HCT116 (cell line): ENCODE results near the gene NEDD4L. TPM values are rescaled to one million over a fixed set of nuclear protein-coding genes. Genes with fewer than 3 reads are reported as not detected.

Source experiments
- ATAC-seq: fragments of 200-7000 bp; cut with Tn5 transposase; 2 replicates; pipeline ENCODE4 v1.9.1; 2020; ENCODE audit warnings: mild to moderate bottlenecking, moderate library complexity
- BruUV-seq: library from RNA; stranded (reverse); fragments of 400-500 nt; replicated peaks from 2 replicates; lab custom pipeline; 2021; lab: Mats Ljungman, UMichigan
- CTCF ChIA-PET: fragments of 300-600 bp; sonication (Branson Sonifier 250); formaldehyde crosslinking; loops from one replicate; lab custom pipeline; 2021; ENCODE audit warnings: antibody characterized with exemption; lab: Charles Lee
- POLR2A ChIA-PET: fragments of 300-600, 350-600 bp; sonication (Branson Sonifier 250); formaldehyde crosslinking; loops from one replicate; lab custom pipeline; 2021; ENCODE audit warnings: antibody characterized with exemption; lab: Charles Lee
- RAD21 ChIA-PET, 2 experiments: fragments of 300-600 bp; sonication (Branson Sonifier 250); formaldehyde crosslinking; loops; one replicate each; lab custom pipeline; 2023; ENCODE audit warnings: low total read pairs in 2 of 2; ENCODE audit not compliant: uncharacterized antibody in 2 of 2, unreplicated experiment in 2 of 2, low non-redundant PET in 1 of 2; lab: Charles Lee
- DNase-seq: peaks from one replicate; pipeline ENCODE4 v3.0.0-alpha.2; 2010; ENCODE audit warnings: low read depth, low spot score
- H2AFZ ChIP-seq: fragments of 200-600 bp; shearing (Covaris generic), sonication (generic); 2 replicates; pipeline ENCODE4 v1.6.1; 2017; ENCODE audit warnings: low read depth, mixed run types, mixed read lengths, antibody characterized with exemption, low read length; ENCODE audit not compliant: poor library complexity, severe bottlenecking
- H3K27ac ChIP-seq: 2 replicates; pipeline ENCODE4 v1.5.1; 2012; ENCODE audit warnings: low read depth, low read length
- H3K27me3 ChIP-seq: fragments of 200-600 bp; sonication (generic); 2 replicates; pipeline ENCODE4 v1.6.1; 2016; ENCODE audit warnings: mixed run types, low read length, mixed read lengths; ENCODE audit not compliant: insufficient read depth
- H3K36me3 ChIP-seq, 2 experiments: fragments of 200-500 bp in 1 of 2; fragments of 200-600 bp in 1 of 2; sonication (Bioruptor generic) in 1 of 2; sonication (generic) in 1 of 2; 2 replicates each; pipeline versions ENCODE4 v1.5.1 to v1.6.1; 2014 to 2016; ENCODE audit warnings: low read length in 2 of 2, inconsistent platforms in 1 of 2, mixed read lengths in 1 of 2, mixed run types in 1 of 2; ENCODE audit not compliant: insufficient read depth in 2 of 2, control insufficient read depth in 1 of 2
- H3K4me1 ChIP-seq, 2 experiments: fragments of 200-600 bp in 1 of 2; sonication (generic) in 1 of 2; 2 replicates each; pipeline versions ENCODE4 v1.5.1 to v1.6.1; 2012 to 2017; ENCODE audit warnings: low read length in 2 of 2, inconsistent platforms in 1 of 2, mild to moderate bottlenecking in 1 of 2, mixed read lengths in 1 of 2, mixed run types in 1 of 2, moderate library complexity in 1 of 2; ENCODE audit not compliant: insufficient read depth in 2 of 2, control insufficient read depth in 1 of 2
- H3K4me2 ChIP-seq: fragments of 200-600 bp; sonication (generic); 2 replicates; pipeline ENCODE4 v1.6.1; 2017; ENCODE audit warnings: mixed run types, low read length, mixed read lengths
- H3K4me3 ChIP-seq, 2 experiments: fragments of 200-600 bp in 1 of 2; sonication (generic) in 1 of 2; replicated peaks in 1 of 2; 2 replicates each; pipeline ENCODE4 v1.5.1; 2011 to 2016; ENCODE audit warnings: low read length in 2 of 2, control low read depth in 1 of 2, low read depth in 1 of 2, mild to moderate bottlenecking in 1 of 2, mixed read lengths in 1 of 2, mixed run types in 1 of 2
- H3K79me2 ChIP-seq: fragments of 200-600 bp; sonication (generic); 2 replicates; pipeline ENCODE4 v1.6.1; 2017; ENCODE audit warnings: mild to moderate bottlenecking, mixed run types, low read length, moderate library complexity, mixed read lengths; ENCODE audit not compliant: insufficient read depth
- H3K9ac ChIP-seq: fragments of 200-600 bp; sonication (generic); 2 replicates; pipeline ENCODE4 v1.6.1; 2016; ENCODE audit warnings: low read length, mixed read lengths
- H3K9me2 ChIP-seq: fragments of 200-600 bp; sonication (generic), shearing (Covaris generic); 2 replicates; pipeline ENCODE4 v1.6.1; 2017; ENCODE audit warnings: mixed run types, mild to moderate bottlenecking, moderate library complexity; ENCODE audit not compliant: insufficient read depth
- H3K9me3 ChIP-seq, 2 experiments: fragments of 200-500 bp in 1 of 2; fragments of 200-600 bp in 1 of 2; sonication (Bioruptor generic) in 1 of 2; sonication (generic) in 1 of 2; 2 replicates each; pipeline ENCODE4 v1.6.1; 2014 to 2017; ENCODE audit warnings: low read length in 2 of 2, mixed read lengths in 2 of 2, inconsistent platforms in 1 of 2, low read depth in 1 of 2, mild to moderate bottlenecking in 1 of 2, mixed run types in 1 of 2, moderate library complexity in 1 of 2; ENCODE audit not compliant: control insufficient read depth in 1 of 2, insufficient read depth in 1 of 2
- H4K20me1 ChIP-seq: fragments of 200-600 bp; sonication (generic), shearing (Covaris generic); 2 replicates; pipeline ENCODE4 v1.6.1; 2017; ENCODE audit warnings: mixed run types, mild to moderate bottlenecking, moderate library complexity; ENCODE audit not compliant: insufficient read depth
- CBX3 ChIP-seq: IDR thresholded peaks from 2 replicates; pipeline ENCODE4 v1.6.1; 2012; ENCODE audit warnings: low read depth
- CEBPB ChIP-seq: IDR thresholded peaks from 2 replicates; pipeline ENCODE4 v1.6.1; 2012; ENCODE audit warnings: low read depth
- JUND ChIP-seq: IDR thresholded peaks from 2 replicates; pipeline ENCODE4 v1.6.1; 2012
- POLR2AphosphoS5 ChIP-seq: IDR thresholded peaks from 2 replicates; pipeline ENCODE4 v1.6.1; 2011; ENCODE audit warnings: mild to moderate bottlenecking, low read depth, low read length, moderate library complexity
- RAD21 ChIP-seq: IDR thresholded peaks from 2 replicates; pipeline ENCODE4 v1.6.1; 2012; ENCODE audit warnings: low read depth, mild to moderate bottlenecking
- YY1 ChIP-seq: IDR thresholded peaks from 2 replicates; pipeline ENCODE4 v1.6.1; 2011; ENCODE audit warnings: low read length, low read depth, moderate library complexity, mild to moderate bottlenecking; ENCODE audit not compliant: insufficient replicate concordance; ENCODE audit errors: extremely low read depth
- ZFX ChIP-seq: fragments of 450-650 bp; IDR thresholded peaks from 2 replicates; pipeline ENCODE4 v1.6.1; 2017
- ZNF274 ChIP-seq: fragments of 200-500 bp; sonication (Bioruptor generic); IDR thresholded peaks from 2 replicates; pipeline ENCODE4 v1.6.1; 2014; ENCODE audit warnings: mild to moderate bottlenecking, low read depth, low read length, inconsistent platforms
- intact Hi-C: fragments of 100-400 bp; cut with micrococcal nuclease; formaldehyde crosslinking; loops from 2 replicates; pipeline ENCODE4 v1.10.0; 2022
- total RNA-seq: library from RNA; stranded (reverse); gene quantifications from one replicate; pipeline ENCODE4 v1.2.1, GENCODE V29; 2021; ENCODE audit not compliant: unreplicated experiment
- TF ChIP-seq, protein P1 (sequence below): IDR thresholded peaks from 2 replicates; pipeline ENCODE4 v1.6.1; 2012

Gene NEDD4L
- total RNA-seq, 1 experiment from 2014 or later = 41.5 TPM

DNA sequence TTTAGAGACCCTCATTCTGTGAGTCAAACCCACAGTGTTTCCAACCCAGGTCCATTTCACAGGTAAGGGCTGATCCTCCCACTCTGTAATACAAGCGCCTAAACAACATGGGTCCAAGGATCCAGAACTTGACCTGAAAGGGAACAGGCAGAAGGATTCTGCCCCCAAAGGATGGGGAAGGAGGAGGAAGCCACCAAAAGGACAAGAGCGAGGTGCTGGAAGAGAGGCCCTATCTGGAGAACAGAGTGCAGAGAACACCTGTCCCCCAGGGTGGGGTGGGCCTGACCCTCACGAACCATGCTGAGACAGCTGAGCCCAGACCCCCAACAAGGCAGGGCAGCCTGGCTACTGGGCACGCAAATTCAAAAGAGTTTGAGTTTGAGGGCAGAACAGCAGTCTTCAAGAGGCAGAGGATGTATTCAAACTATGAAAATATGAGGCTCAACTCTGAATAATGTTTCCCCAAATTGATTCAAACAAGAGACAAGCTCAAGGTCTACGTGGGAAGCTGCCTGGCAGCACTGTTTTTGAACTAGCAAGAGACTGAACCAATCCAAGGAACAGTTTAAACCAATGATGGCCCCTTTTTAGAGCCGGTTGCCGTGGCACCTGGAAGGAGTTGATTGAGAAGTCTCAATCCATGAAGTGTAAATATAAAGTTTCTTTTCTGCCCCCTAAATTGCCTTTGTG lies 372.1 kb downstream of the NEDD4L start:
- peaks cover 0 to 5% of the 10 kb centered on the region in 2 experiments; a peak in 1 of 4 replicates for H3K4me1 ChIP-seq
- CTCF ChIA-PET = no interaction called here
- no peak overlapping the region for H3K4me3 ChIP-seq
- TF ChIP-seq CBX3 (no peak), JUND (no peak), YY1 (no peak), RAD21 (no peak), ZNF274 (no peak), POLR2AphosphoS5 (no peak), ZFX (no peak), CEBPB (no peak)
- TF ChIP-seq, protein P1, sequence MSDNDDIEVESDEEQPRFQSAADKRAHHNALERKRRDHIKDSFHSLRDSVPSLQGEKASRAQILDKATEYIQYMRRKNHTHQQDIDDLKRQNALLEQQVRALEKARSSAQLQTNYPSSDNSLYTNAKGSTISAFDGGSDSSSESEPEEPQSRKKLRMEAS = no peak
- H4K20me1 ChIP-seq = no peaks in the 10 kb centered on the region
- no peaks in the 10 kb centered on the region for H3K36me3 ChIP-seq
- no peak overlapping the region for H3K9ac ChIP-seq
- H3K9me2 ChIP-seq = no peaks in the 10 kb centered on the region
- H3K27ac ChIP-seq = no peak overlapping the region
- no peak for DNase-seq
- H3K4me2 ChIP-seq = no peak overlapping the region
- H3K9me3 ChIP-seq = no peaks in the 10 kb centered on the region
- BruUV-seq = no TSS peak
- no peak overlapping the region for H2AFZ ChIP-seq
- H3K79me2 ChIP-seq = no peaks in the 10 kb centered on the region
- POLR2A ChIA-PET = no interaction called here
- no peak for ATAC-seq
- RAD21 ChIA-PET = no interaction called here
- intact Hi-C loops = no loop called here
- H3K27me3 ChIP-seq = no peaks in the 10 kb centered on the region; the same call in 1 of the 2 replicates
